GM12878 (cell line): ENCODE data around the gene ADK. TPM values are rescaled to one million over a fixed set of nuclear protein-coding genes. Genes with fewer than 3 reads are reported as not detected.

ENCODE experiments used
- ATAC-seq: fragments of 200-7000 bp; cut with Tn5 transposase; 3 replicates; pipeline ENCODE4 v1.9.1; 2020; ENCODE audit warnings: mild to moderate bottlenecking, moderate library complexity
- BruUV-seq: library from RNA; stranded (reverse); fragments of 400-500 nt; replicated peaks from 2 replicates; lab custom pipeline; 2021; lab: Mats Ljungman, UMichigan
- CTCF ChIA-PET: fragments of 300-600 bp; sonication (Branson Sonifier 250); formaldehyde crosslinking; extraction: SDS; loops from one replicate; lab custom pipeline; 2021; ENCODE audit warnings: inconsistent platforms; lab: Yijun Ruan, JAX
- POLR2A ChIA-PET: fragments of 350-600 bp; formaldehyde crosslinking; extraction: SDS; loops from one replicate; lab custom pipeline; 2021; ENCODE audit warnings: inconsistent platforms; lab: Charles Lee
- RAD21 ChIA-PET: fragments of 300-600 bp; sonication (Branson Sonifier 250); formaldehyde crosslinking; loops from one replicate; lab custom pipeline; 2023; ENCODE audit warnings: antibody characterized with exemption; ENCODE audit not compliant: unreplicated experiment; lab: Charles Lee
- SMC1A ChIA-PET: fragments of 300-600 bp; sonication (Branson Sonifier 250); formaldehyde crosslinking; loops from one replicate; lab custom pipeline; 2023; ENCODE audit not compliant: unreplicated experiment, uncharacterized antibody; lab: Charles Lee
- DNase-seq: peaks from one replicate; pipeline ENCODE4 v3.0.0-alpha.2; 2011; ENCODE audit warnings: low read depth, low spot score
- FAIRE-seq: peaks from 3 replicates; lab custom pipeline; 2011; peaks lifted over from hg19 to GRCh38; lab: Jason Lieb, UNC
- H2AFZ ChIP-seq: 2 replicates; pipeline ENCODE4 v1.6.0; 2011; ENCODE audit warnings: low read depth, low read length, control low read depth; ENCODE audit not compliant: control insufficient read depth
- H3K27ac ChIP-seq: 2 replicates; pipeline ENCODE4 v1.5.1; 2011; ENCODE audit warnings: control low read depth; ENCODE audit not compliant: control insufficient read depth, insufficient read depth
- H3K27me3 ChIP-seq, 2 experiments: replicated peaks in 1 of 2; 2 replicates each; pipeline versions ENCODE4 v1.6.0 to v1.6.1; 2011; ENCODE audit warnings: low read length in 1 of 2; ENCODE audit not compliant: control insufficient read depth in 2 of 2, insufficient read depth in 2 of 2
- H3K36me3 ChIP-seq, 2 experiments: 2 replicates each; pipeline ENCODE4 v1.5.1; 2011; ENCODE audit warnings: low read length in 1 of 2; ENCODE audit not compliant: control insufficient read depth in 2 of 2, insufficient read depth in 2 of 2
- H3K4me1 ChIP-seq: 2 replicates; pipeline ENCODE4 v1.6.1; 2011; ENCODE audit warnings: mild to moderate bottlenecking, low read length, moderate library complexity, mixed read lengths; ENCODE audit not compliant: control insufficient read depth, insufficient read depth
- H3K4me2 ChIP-seq: 2 replicates; pipeline ENCODE4 v1.6.0; 2011; ENCODE audit warnings: control low read depth; ENCODE audit not compliant: control insufficient read depth, insufficient read depth
- H3K4me3 ChIP-seq: fragments of 200-600 bp; sonication (generic); 2 replicates; pipeline ENCODE4 v1.5.1; 2016
- H3K79me2 ChIP-seq: 2 replicates; pipeline ENCODE4 v1.6.0; 2011; ENCODE audit warnings: low read length; ENCODE audit not compliant: control insufficient read depth, insufficient read depth
- H3K9ac ChIP-seq: 2 replicates; pipeline ENCODE4 v1.8.0; 2011; ENCODE audit warnings: low read length, control low read depth, mixed read lengths; ENCODE audit not compliant: control insufficient read depth, insufficient read depth
- H3K9me3 ChIP-seq: replicated peaks from 3 replicates; pipeline ENCODE4 v1.5.1; 2011; ENCODE audit warnings: mild to moderate bottlenecking, low read length; ENCODE audit not compliant: control insufficient read depth, insufficient read depth
- H4K20me1 ChIP-seq: 2 replicates; pipeline ENCODE4 v1.6.0; 2011; ENCODE audit not compliant: control insufficient read depth, insufficient read depth
- ATF2 ChIP-seq: IDR thresholded peaks from 2 replicates; pipeline ENCODE4 v1.6.1; 2012; ENCODE audit warnings: low read length, inconsistent platforms
- EED ChIP-seq: sonication (generic); IDR thresholded peaks from 2 replicates; pipeline ENCODE4 v1.6.1; 2016; ENCODE audit warnings: antibody characterized with exemption, low read depth
- ETV6 ChIP-seq, 2 experiments: fragments of 450-650 bp in 1 of 2; IDR thresholded peaks in 1 of 2; conservative IDR thresholded peaks in 1 of 2; 2 replicates each; pipeline ENCODE4 v1.6.1; 2014; ENCODE audit warnings: antibody characterized with exemption in 1 of 2, borderline replicate concordance in 1 of 2, low read depth in 1 of 2, mild to moderate bottlenecking in 1 of 2, moderate library complexity in 1 of 2
- MXI1 ChIP-seq: fragments of 150-350 bp; IDR thresholded peaks from 2 replicates; pipeline ENCODE4 v1.6.1; 2011; ENCODE audit warnings: low read depth, mild to moderate bottlenecking, inconsistent platforms, low read length, improper control_type of control experiment
- NBN ChIP-seq: fragments of 450-650 bp; IDR thresholded peaks from 2 replicates; pipeline ENCODE4 v1.6.1; 2016
- PBX3 ChIP-seq: IDR thresholded peaks from 2 replicates; pipeline ENCODE4 v1.6.1; 2011; ENCODE audit warnings: mild to moderate bottlenecking, low read depth, low read length, moderate library complexity; ENCODE audit not compliant: insufficient replicate concordance
- ZNF217 ChIP-seq: fragments of 450-650 bp; IDR thresholded peaks from 2 replicates; pipeline ENCODE4 v1.6.1; 2017; ENCODE audit warnings: antibody characterized with exemption, mild to moderate bottlenecking
- in situ Hi-C: fragments of 300-500 bp; cut with MboI; formaldehyde crosslinking; loops from 9 replicates; pipeline ENCODE4 v1.14.3; 2018; ENCODE audit warnings: mixed read lengths
- intact Hi-C: fragments of 100-400 bp; cut with micrococcal nuclease; formaldehyde crosslinking; loops from one replicate; pipeline ENCODE4 v1.14.2; 2022; ENCODE audit not compliant: unreplicated experiment
- polyA plus RNA-seq, 11 experiments: library from polyadenylated mRNA; depleted of rRNA in 4 of 11; unstranded in 6 of 11; stranded (reverse) in 5 of 11; fragments of >200 nt; fragmentation: Nextera tagmentation in 4 of 11; fragmentation: Illumina TruSeq in 1 of 11; extraction: Ambion mirVana in 4 of 11; extraction: Trizol in 1 of 11; gene quantifications; 1 replicate in 1 of 11; 2 replicates in 10 of 11; pipeline versions ENCODE4 v1.2.1 to v1.2.3, GENCODE V29; 2011 to 2016; ENCODE audit warnings: inconsistent platforms in 2 of 11, missing spikeins in 2 of 11, low read depth in 1 of 11
- total RNA-seq, 4 experiments: library from RNA; depleted of rRNA in 3 of 4; stranded (reverse); fragments of >200 nt in 3 of 4; fragmentation: Illumina TruSeq in 1 of 4; extraction: Trizol in 1 of 4; gene quantifications; 2 replicates each; pipeline versions ENCODE4 v1.2.1 to v1.2.3, GENCODE V29; 2013 to 2021

The ADK gene
- total and polyA plus RNA-seq, 10 of the 15 experiments (the other 5 are each of a cell fraction or from before 2014, with no cell fraction given), result 42.0 to 151 (median 81.6) TPM

DNA sequence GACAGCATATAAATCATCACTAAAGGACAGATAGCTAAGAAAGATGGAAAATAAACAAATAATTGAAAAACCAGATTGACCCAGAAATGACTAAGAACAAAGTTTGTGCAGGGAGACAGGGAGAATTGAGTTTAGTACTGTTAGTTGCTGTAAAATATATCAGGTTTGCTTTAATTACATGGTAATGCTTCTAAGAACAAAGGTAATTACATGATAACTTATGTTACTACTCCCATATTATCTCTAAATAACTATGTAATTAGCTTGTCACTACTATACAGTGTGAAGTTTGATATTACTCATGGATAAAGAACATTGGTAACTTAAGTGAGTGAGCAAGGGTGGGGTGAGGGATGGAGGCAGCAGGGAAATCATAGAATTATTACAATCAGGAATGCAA, 540.1 kb downstream of the ADK start:
- no peak for ATAC-seq
- DNase-seq, result no peak
- Histone ChIP-seq H4K20me1 (no peaks in the 10 kb centered on the region), H3K27me3 (no peaks in the 10 kb centered on the region), H3K79me2 (no peaks in the 10 kb centered on the region), H3K4me3 (no peak overlapping the region), H3K4me1 (peaks cover 6% of the 10 kb centered on the region; the same call in 1 of the 2 replicates), H3K36me3 (peaks cover 0 to 2% of the 10 kb centered on the region in 2 experiments; a peak in 1 of 4 replicates)
- no TSS peak for BruUV-seq
- POLR2A ChIA-PET, result no interaction called here
- intact Hi-C loops (no loop called here), in situ Hi-C loops (no loop called here)
- RAD21 ChIA-PET, result interaction anchor here (1.2 kb wide), 1 partner anchor 47 kb away, joined by 3 read pairs; no protein-coding TSS in a partner anchor
- TF ChIP-seq MXI1 (no peak), EED (no peak), PBX3 (no peak), ETV6 (conservative IDR thresholded peaks at IDR 0.05 in 1 of 2, IDR thresholded peaks at IDR 0.05 in 1 of 2; ENCODE audit: borderline replicate concordance in 1 of 2, low read depth in 1 of 2) (no peak), NBN (no peak), ATF2 (no peak), ZNF217 (no peak)
- TF ChIP-seq, all 136 proteins: peak for 0
- ChIA-PET SMC1A (interaction anchor here (1.1 to 1.7 kb wide), 5 partner anchors 9 to 48 kb away, joined by 3 to 11 read pairs (median 4); no protein-coding TSS in a partner anchor), CTCF (interaction anchor here (1.0 to 1.4 kb wide), 3 partner anchors 10 to 48 kb away, joined by 4 read pairs; no protein-coding TSS in a partner anchor)
- no peak overlapping the region for H2AFZ ChIP-seq
- no peak for FAIRE-seq
- no peak overlapping the region for H3K9ac ChIP-seq
- no peaks in the 10 kb centered on the region for H3K9me3 ChIP-seq
- no peak overlapping the region for H3K4me2 ChIP-seq
- H3K27ac ChIP-seq, result no peak overlapping the region
